Type B pancreatic cell (in vitro differentiated cells): ENCODE results near the gene LHPP. TPM values are rescaled to one million over a fixed set of nuclear protein-coding genes. Genes with fewer than 3 reads are reported as not detected.

Source experiments
- DNase-seq: peaks from one replicate; pipeline ENCODE4 v3.0.0; 2021; ENCODE audit warnings: mixed read lengths; ENCODE audit not compliant: unreplicated experiment; ENCODE audit errors: extremely low spot score
- H3K27ac Mint-ChIP-seq: 2 replicates; pipeline ENCODE4 v1.8.0; 2021; ENCODE audit warnings: mild to moderate bottlenecking, mixed read lengths
- H3K27me3 Mint-ChIP-seq: 2 replicates; pipeline ENCODE4 v1.8.0; 2021; ENCODE audit warnings: mixed read lengths
- H3K36me3 Mint-ChIP-seq: 2 replicates; pipeline ENCODE4 v1.8.0; 2021; ENCODE audit warnings: mixed read lengths
- H3K4me1 Mint-ChIP-seq: one replicate; pipeline ENCODE4 v1.8.0; 2021; ENCODE audit warnings: mixed read lengths; ENCODE audit not compliant: unreplicated experiment
- H3K4me3 Mint-ChIP-seq: 2 replicates; pipeline ENCODE4 v1.8.0; 2021; ENCODE audit warnings: mild to moderate bottlenecking, mixed read lengths
- H3K9me3 Mint-ChIP-seq: 2 replicates; pipeline ENCODE4 v1.8.0; 2021; ENCODE audit warnings: mixed read lengths
- total RNA-seq: library from RNA; stranded (reverse); gene quantifications from 2 replicates; pipeline ENCODE4 v1.2.1, GENCODE V29; 2021; ENCODE audit warnings: low replicate concordance
- TF ChIP-seq, protein P1 (sequence below): fragments of 200-600 bp; sonication (generic); conservative IDR thresholded peaks from 2 replicates; pipeline ENCODE4 v1.5.0; 2021; ENCODE audit warnings: antibody characterized with exemption, mild to moderate bottlenecking

LHPP gene
- total RNA-seq, 1 donor from 2014 or later = 12.7 TPM

DNA sequence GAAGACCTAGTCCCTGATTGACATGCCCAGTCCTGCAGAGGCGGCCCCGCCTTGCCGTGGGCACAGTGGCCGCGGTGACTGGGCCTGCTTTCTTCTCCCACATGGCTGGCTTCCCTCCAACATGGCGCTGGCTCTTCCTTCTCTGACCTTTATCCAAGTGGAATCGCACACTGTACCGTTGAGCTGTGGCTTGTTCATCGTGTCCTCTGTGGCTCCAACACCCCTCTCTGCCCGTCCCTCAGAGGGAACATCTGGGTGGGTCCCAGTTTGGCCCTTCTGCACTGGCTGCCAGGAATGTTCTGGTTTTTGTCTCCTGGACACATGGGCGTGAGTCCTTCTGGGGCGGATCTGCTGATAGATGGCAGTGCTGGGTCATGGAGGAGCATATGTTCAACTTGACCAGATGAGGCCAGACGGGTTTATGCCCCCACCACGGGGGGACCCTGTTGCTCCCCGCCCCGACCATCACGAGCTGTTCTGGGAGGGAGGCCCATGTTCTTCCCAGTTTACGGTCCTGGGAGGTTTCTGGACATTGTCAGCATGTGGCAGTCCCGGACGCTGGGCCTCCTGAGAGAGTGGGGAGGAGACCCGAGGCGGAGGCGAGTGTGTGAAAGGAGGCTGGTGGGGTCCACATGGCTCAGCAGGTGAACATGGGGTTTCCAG, 63.5 kb downstream of the LHPP start:
- Mint-ChIP-seq H3K27me3 (peaks cover 5% of the 10 kb centered on the region), H3K27ac (no peak overlapping the region), H3K4me1 (peaks cover 14% of the 10 kb centered on the region), H3K36me3 (no peaks in the 10 kb centered on the region), H3K9me3 (no peaks in the 10 kb centered on the region), H3K4me3 (no peak overlapping the region)
- DNase-seq = no peak
- TF ChIP-seq, protein P1, sequence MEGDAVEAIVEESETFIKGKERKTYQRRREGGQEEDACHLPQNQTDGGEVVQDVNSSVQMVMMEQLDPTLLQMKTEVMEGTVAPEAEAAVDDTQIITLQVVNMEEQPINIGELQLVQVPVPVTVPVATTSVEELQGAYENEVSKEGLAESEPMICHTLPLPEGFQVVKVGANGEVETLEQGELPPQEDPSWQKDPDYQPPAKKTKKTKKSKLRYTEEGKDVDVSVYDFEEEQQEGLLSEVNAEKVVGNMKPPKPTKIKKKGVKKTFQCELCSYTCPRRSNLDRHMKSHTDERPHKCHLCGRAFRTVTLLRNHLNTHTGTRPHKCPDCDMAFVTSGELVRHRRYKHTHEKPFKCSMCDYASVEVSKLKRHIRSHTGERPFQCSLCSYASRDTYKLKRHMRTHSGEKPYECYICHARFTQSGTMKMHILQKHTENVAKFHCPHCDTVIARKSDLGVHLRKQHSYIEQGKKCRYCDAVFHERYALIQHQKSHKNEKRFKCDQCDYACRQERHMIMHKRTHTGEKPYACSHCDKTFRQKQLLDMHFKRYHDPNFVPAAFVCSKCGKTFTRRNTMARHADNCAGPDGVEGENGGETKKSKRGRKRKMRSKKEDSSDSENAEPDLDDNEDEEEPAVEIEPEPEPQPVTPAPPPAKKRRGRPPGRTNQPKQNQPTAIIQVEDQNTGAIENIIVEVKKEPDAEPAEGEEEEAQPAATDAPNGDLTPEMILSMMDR = no peak

DNA sequence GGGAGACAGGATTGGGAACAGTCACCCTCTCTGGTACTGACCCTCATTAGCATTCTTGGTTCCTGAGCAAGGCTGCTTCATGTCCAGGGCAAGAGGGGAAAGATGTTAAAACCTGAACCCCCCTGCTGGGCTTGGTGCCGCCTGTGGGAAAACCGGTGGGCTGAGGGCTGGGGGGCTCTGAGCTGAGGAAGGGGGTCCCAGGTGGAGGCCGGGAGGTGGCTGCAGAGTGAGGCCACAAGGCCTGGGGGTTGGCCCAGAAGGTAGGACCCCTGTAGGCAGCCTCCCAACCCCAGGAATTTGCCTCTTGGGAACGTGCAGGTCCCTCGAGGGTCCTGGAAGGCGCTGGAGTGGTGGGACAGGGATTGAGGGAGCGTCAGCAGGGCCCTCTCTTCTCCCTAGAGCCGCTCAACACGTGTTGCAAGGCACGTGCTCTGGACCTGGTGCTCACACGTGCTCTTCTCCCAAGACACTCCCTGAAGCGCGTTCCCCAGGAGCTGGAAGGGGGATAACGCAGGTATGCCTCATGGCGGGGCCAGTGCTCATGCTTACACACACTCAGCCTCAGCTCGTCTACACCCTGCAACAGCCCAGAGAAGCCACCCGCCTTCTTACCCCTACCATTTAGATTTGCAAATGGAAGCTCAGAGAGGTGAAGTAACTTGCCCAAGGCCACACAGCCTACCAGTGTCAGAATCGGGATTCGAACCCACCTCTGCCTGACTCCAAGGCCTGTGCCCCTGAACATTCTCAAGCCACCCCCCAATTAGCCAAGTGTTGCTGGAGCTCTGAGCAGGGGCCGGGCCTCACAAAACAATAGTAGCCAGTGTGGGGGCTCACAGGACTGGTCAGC, 64.4 kb downstream of the LHPP start:
- Mint-ChIP-seq H3K9me3 (no peaks in the 10 kb centered on the region), H3K36me3 (no peaks in the 10 kb centered on the region), H3K4me1 (peaks cover 18% of the 10 kb centered on the region), H3K27me3 (peaks cover 7% of the 10 kb centered on the region), H3K4me3 (no peak overlapping the region), H3K27ac (no peak overlapping the region)
- TF ChIP-seq, protein P1 = no peak
- no peak for DNase-seq

DNA sequence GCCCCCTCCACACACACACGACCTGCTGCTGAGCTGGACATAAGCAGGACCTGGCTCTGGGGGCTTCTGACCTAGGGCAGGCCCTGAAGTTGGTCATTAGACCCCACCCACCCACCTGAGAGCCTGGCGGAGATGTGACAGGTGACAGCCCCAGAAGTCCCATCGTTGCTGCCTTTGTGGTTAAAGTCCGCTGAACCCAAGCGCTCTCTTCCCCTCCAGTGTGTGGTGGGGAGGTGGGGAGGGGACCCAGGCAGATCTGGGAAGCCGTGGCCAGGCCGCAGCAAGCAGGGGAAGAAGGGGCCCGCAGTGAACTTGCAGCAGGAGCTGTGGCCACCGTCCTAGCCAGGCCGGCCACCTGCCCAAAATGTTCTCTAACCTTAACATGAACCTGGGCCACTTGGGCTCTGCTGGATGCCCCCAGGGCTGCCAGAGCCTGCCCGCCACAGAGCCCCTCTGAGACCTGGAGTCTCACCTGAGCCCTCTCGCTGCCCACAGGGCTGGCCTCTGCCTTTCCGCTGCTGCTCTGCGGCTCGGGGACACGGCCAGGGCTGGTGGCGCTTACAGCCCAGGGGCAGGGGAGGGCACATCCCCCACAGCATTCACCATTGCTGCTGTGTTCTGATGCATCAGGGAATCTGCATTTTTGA, 65.1 kb downstream of the LHPP start:
- Mint-ChIP-seq H3K9me3 (no peaks in the 10 kb centered on the region), H3K27ac (no peak overlapping the region), H3K4me1 (peaks cover 23% of the 10 kb centered on the region), H3K27me3 (peaks cover 7% of the 10 kb centered on the region), H3K36me3 (no peaks in the 10 kb centered on the region), H3K4me3 (no peak overlapping the region)
- no peak for DNase-seq
- TF ChIP-seq, protein P1 = no peak

DNA sequence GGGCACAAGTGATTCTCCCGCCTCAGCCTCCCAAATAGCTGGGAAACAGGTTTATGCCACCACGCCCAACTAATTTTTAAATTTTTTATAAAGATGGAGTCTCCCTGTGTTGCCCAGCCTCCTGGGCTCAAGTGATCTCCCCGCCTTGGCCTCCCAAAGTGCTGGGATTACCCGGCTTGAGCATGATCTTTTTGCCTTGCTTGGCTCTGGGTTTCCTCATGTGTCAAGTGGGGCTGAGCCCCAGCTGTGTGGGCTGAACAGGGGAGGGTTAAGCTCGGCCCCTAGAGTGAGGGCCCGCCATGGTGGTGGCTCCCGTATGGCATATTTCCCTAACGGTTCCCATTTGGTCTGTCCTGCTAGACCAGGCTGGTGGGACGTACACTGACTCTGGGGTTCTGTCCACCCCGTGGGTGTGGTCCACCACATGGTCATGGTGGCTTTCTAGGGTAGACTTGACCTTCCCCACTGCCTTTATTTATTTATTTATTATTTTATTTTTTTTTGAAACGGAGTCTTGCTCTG, 66.3 kb downstream of the LHPP start:
- H3K9me3 Mint-ChIP-seq = no peaks in the 10 kb centered on the region
- H3K27me3 Mint-ChIP-seq = peaks cover 5% of the 10 kb centered on the region
- no peaks in the 10 kb centered on the region for H3K36me3 Mint-ChIP-seq
- peaks cover 20% of the 10 kb centered on the region for H3K4me1 Mint-ChIP-seq
- TF ChIP-seq, protein P1 = no peak
- no peak overlapping the region for H3K27ac Mint-ChIP-seq
- no peak overlapping the region for H3K4me3 Mint-ChIP-seq
- DNase-seq = no peak

DNA sequence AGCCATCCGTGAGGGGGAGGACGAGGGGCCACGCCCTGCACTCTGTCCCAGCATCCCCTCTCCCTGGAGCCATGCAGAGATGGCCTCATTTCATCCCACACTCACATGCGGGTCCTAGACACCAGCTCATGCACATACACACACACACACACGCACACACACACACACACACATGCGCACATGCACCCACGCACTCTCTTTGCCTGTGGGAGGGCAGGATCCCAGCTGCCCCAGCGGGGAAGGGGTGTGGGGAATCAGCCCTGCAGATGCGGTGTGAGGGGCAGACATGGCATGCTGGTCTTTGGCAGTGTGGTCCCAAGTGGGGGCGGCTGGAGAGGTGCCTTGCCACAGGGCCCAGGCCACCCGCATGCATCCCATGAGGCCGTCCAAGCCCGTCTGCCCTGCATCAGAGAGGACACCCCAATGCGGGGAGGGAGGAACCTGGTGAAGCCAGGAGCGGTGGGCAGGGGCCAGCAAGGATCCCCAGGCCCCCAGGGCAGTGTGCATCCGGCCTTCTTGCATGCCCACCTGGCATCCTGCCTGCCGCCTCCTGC, 68.1 kb downstream of the LHPP start:
- no peaks in the 10 kb centered on the region for H3K36me3 Mint-ChIP-seq
- H3K4me1 Mint-ChIP-seq = peaks cover 9% of the 10 kb centered on the region
- no peak for DNase-seq
- H3K9me3 Mint-ChIP-seq = no peaks in the 10 kb centered on the region
- H3K4me3 Mint-ChIP-seq = no peak overlapping the region
- TF ChIP-seq, protein P1 = no peak
- H3K27ac Mint-ChIP-seq = no peak overlapping the region
- H3K27me3 Mint-ChIP-seq = peaks cover 4% of the 10 kb centered on the region
